ENCODE data around the gene MBD4. TPM values are rescaled to one million over a fixed set of nuclear protein-coding genes. Genes with fewer than 3 reads are reported as not detected.

The MBD4 gene
- total RNA-seq, 1 experiment from 2014 or later: 130 TPM

DNA sequence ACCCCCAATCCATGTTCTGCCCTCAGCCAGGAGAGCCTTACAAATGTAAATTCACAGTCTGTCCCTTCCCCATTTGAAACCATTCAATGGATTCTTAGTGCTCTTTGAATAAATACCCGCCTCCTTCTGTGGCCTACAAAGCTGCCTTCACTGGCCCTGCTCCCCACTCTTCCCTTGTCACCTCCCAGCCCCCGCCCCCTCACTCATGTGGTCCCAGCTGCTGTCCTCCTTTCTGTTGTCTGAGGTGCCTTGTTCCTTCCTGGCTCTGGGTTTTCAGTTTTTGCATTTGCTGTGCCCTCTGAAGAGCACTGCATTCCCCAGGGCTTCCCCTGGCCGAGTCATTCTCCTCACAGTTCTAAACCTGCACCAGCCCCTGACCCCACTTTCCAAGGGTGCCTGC is 14.5 kb downstream of the MBD4 start:
- Histone ChIP-seq H3K9ac (ENCODE audit: low read length) (peak overlapping the region; percentile 40), H3K9me3 (ENCODE audit: low read length) (no peaks in the 10 kb centered on the region), H3K27me3 (ENCODE audit: low read length) (no peaks in the 10 kb centered on the region), H4K20me1 (ENCODE audit: insufficient read depth, low read depth, low read length) (no peaks in the 10 kb centered on the region), H3K36me3 (ENCODE audit: insufficient read depth, low read length) (peaks cover 7% of the 10 kb centered on the region), H3K4me1 (ENCODE audit: low read length) (peaks cover 38% of the 10 kb centered on the region), H3K27ac (ENCODE audit: low read length) (peak overlapping the region; percentile 68), H3K79me2 (ENCODE audit: low read length) (no peaks in the 10 kb centered on the region), H3K9me2 (replicated peaks; ENCODE audit: insufficient read depth, low read length) (no peaks in the 10 kb centered on the region), H2AFZ (ENCODE audit: low read length) (no peak overlapping the region; the same call in 1 of the 2 replicates), H3K4me3 (ENCODE audit: low read length) (peak overlapping the region; percentile 56), H3K4me2 (ENCODE audit: low read depth, low read length, poor library complexity, severe bottlenecking) (peak overlapping the region; percentile 65)
- peak; percentile 61 for DNase-seq

GRCh38 chr3:129424185-129424841 is 15.4 kb downstream of the MBD4 start:
- H3K9me2 ChIP-seq (replicated peaks; ENCODE audit: insufficient read depth, low read length): no peaks in the 10 kb centered on the region
- peak overlapping the region; percentile 40 for H3K9ac ChIP-seq (ENCODE audit: low read length)
- H3K79me2 ChIP-seq (ENCODE audit: low read length): no peaks in the 10 kb centered on the region
- DNase-seq: peak; percentile 93
- peak overlapping the region; percentile 68 for H3K27ac ChIP-seq (ENCODE audit: low read length)
- H3K4me1 ChIP-seq (ENCODE audit: low read length): peaks cover 38% of the 10 kb centered on the region
- H3K4me2 ChIP-seq (ENCODE audit: low read depth, low read length, poor library complexity, severe bottlenecking): peak overlapping the region; percentile 65
- no peaks in the 10 kb centered on the region for H3K9me3 ChIP-seq (ENCODE audit: low read length)
- no peaks in the 10 kb centered on the region for H3K27me3 ChIP-seq (ENCODE audit: low read length)
- peak overlapping the region; percentile 82 for H2AFZ ChIP-seq (ENCODE audit: low read length)
- peak overlapping the region; percentile 56 for H3K4me3 ChIP-seq (ENCODE audit: low read length)
- H4K20me1 ChIP-seq (ENCODE audit: insufficient read depth, low read depth, low read length): no peaks in the 10 kb centered on the region
- H3K36me3 ChIP-seq (ENCODE audit: insufficient read depth, low read length): peaks cover 4% of the 10 kb centered on the region

DNA sequence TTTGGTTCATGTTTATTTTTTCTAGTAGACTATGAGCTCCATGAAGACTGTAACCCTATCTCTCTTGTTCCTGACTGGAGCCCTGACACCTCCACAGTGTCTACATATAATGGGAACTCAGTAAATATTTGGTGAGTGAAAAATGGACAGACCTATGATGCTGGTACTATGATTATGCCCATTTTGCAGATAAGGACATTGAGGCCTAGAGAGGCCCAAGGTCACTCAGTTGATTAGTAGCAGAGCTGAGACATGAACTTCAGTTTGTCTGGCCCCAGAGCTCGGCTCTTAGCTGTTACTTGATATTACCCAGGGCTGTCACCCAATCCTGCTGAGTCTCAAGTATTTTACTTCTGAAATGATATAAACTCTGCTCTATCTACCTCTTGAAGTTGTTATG is 16.9 kb downstream of the MBD4 start:
- Histone ChIP-seq H2AFZ (ENCODE audit: low read length) (no peak overlapping the region), H3K36me3 (ENCODE audit: insufficient read depth, low read length) (no peaks in the 10 kb centered on the region; the same call in 1 of the 2 replicates), H3K79me2 (ENCODE audit: low read length) (no peaks in the 10 kb centered on the region), H3K27ac (ENCODE audit: low read length) (no peak overlapping the region), H3K9me3 (ENCODE audit: low read length) (no peaks in the 10 kb centered on the region), H4K20me1 (ENCODE audit: insufficient read depth, low read depth, low read length) (no peaks in the 10 kb centered on the region), H3K4me1 (ENCODE audit: low read length) (peaks cover 24% of the 10 kb centered on the region), H3K4me3 (ENCODE audit: low read length) (no peak overlapping the region), H3K4me2 (ENCODE audit: low read depth, low read length, poor library complexity, severe bottlenecking) (no peak overlapping the region), H3K9me2 (replicated peaks; ENCODE audit: insufficient read depth, low read length) (no peaks in the 10 kb centered on the region), H3K9ac (ENCODE audit: low read length) (no peak overlapping the region), H3K27me3 (ENCODE audit: low read length) (no peaks in the 10 kb centered on the region)
- DNase-seq: no peak

DNA sequence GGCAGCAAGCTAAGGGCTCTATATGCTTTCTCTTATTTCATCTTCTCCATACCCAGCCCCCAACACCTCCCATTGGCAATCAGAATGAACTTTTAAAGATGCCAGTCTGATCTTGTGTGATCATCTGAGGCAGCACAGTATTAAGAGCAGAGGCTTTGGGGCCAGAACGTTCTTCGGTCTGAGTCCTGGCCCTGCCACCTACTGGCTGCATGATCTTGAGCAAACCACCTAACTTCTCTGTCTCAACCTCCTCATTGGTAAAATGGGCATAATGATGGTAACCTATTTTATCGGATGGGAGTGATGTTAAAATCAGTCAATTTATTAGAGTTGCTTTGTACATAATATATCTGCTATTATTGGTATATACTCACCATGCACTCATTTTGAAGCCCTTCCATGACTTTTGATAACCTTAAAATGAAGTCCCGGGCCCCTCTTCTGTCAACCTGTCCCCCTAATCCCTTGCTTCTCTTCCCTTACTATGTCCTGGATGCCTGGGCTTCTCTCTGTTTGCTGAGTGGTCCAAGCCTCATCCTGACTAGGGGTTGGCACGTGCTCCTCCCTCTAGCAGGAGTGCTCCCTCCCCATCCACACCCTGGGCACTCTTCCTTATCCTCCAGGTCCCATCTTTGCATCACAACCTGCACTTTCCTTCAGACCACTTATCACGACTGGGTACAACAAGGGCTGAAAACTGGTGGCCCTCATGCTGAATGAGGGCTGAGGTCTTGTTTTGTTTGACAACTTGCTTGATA is 17.6 kb downstream of the MBD4 start:
- H3K4me1 ChIP-seq (ENCODE audit: low read length): peaks cover 24% of the 10 kb centered on the region
- H3K27ac ChIP-seq (ENCODE audit: low read length): no peak overlapping the region
- H3K36me3 ChIP-seq (ENCODE audit: insufficient read depth, low read length): no peaks in the 10 kb centered on the region; the same call in 1 of the 2 replicates
- no peaks in the 10 kb centered on the region for H3K79me2 ChIP-seq (ENCODE audit: low read length)
- no peaks in the 10 kb centered on the region for H4K20me1 ChIP-seq (ENCODE audit: insufficient read depth, low read depth, low read length)
- no peaks in the 10 kb centered on the region for H3K9me3 ChIP-seq (ENCODE audit: low read length)
- DNase-seq: peak; percentile 59
- H2AFZ ChIP-seq (ENCODE audit: low read length): no peak overlapping the region
- no peaks in the 10 kb centered on the region for H3K27me3 ChIP-seq (ENCODE audit: low read length)
- H3K9me2 ChIP-seq (replicated peaks; ENCODE audit: insufficient read depth, low read length): no peaks in the 10 kb centered on the region
- H3K4me2 ChIP-seq (ENCODE audit: low read depth, low read length, poor library complexity, severe bottlenecking): no peak overlapping the region
- H3K9ac ChIP-seq (ENCODE audit: low read length): no peak overlapping the region
- no peak overlapping the region for H3K4me3 ChIP-seq (ENCODE audit: low read length)

DNA sequence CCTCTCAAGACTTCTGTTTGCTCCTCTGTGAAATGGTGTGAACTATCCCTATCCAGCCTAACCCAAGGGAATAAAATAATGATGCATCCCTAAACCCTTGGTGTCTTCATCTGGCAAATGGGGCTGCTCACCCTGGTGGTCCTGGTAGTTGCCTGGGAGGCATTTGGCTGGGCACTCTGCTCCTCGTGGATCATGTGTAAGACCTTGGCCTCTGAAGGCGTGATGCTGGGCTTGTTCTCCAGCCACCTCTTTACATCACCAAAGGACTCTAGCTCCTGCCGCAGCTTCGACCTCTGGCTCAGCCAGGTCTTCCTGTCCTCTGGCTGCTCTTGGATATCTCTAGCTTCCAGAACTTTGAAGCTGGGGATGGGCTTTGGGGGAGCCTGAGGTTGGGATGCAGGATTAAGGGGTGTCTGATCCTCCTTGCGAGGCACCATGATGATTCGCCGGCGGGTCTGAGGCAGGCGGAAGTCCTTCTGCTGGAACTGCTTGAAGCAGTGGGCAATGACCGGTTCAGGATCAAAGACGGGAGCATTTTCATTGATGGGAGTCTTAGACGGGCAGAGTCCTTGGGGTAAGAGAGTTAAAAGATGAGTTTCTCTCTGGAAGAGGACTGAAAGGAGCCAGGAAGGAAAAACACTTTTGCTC is 18.4 kb downstream of the MBD4 start:
- H3K27ac ChIP-seq (ENCODE audit: low read length): no peak overlapping the region
- peaks cover 24% of the 10 kb centered on the region for H3K4me1 ChIP-seq (ENCODE audit: low read length)
- no peak overlapping the region for H3K4me2 ChIP-seq (ENCODE audit: low read depth, low read length, poor library complexity, severe bottlenecking)
- H3K27me3 ChIP-seq (ENCODE audit: low read length): no peaks in the 10 kb centered on the region
- no peak overlapping the region for H3K9ac ChIP-seq (ENCODE audit: low read length)
- no peaks in the 10 kb centered on the region; the same call in 1 of the 2 replicates for H3K36me3 ChIP-seq (ENCODE audit: insufficient read depth, low read length)
- no peak overlapping the region for H3K4me3 ChIP-seq (ENCODE audit: low read length)
- no peaks in the 10 kb centered on the region for H4K20me1 ChIP-seq (ENCODE audit: insufficient read depth, low read depth, low read length)
- no peaks in the 10 kb centered on the region for H3K79me2 ChIP-seq (ENCODE audit: low read length)
- DNase-seq: no peak
- no peak overlapping the region for H2AFZ ChIP-seq (ENCODE audit: low read length)
- no peaks in the 10 kb centered on the region for H3K9me2 ChIP-seq (replicated peaks; ENCODE audit: insufficient read depth, low read length)
- H3K9me3 ChIP-seq (ENCODE audit: low read length): no peaks in the 10 kb centered on the region

GRCh38 chr3:129419476-129419875 is 20.3 kb downstream of the MBD4 start:
- Histone ChIP-seq H3K79me2 (ENCODE audit: low read length) (no peaks in the 10 kb centered on the region), H4K20me1 (ENCODE audit: insufficient read depth, low read depth, low read length) (no peaks in the 10 kb centered on the region), H3K9me3 (ENCODE audit: low read length) (no peaks in the 10 kb centered on the region), H2AFZ (ENCODE audit: low read length) (no peak overlapping the region), H3K9me2 (replicated peaks; ENCODE audit: insufficient read depth, low read length) (no peaks in the 10 kb centered on the region), H3K4me1 (ENCODE audit: low read length) (peaks cover 9% of the 10 kb centered on the region), H3K9ac (ENCODE audit: low read length) (no peak overlapping the region), H3K27me3 (ENCODE audit: low read length) (no peaks in the 10 kb centered on the region), H3K36me3 (ENCODE audit: insufficient read depth, low read length) (no peaks in the 10 kb centered on the region; the same call in 1 of the 2 replicates), H3K4me2 (ENCODE audit: low read depth, low read length, poor library complexity, severe bottlenecking) (no peak overlapping the region), H3K4me3 (ENCODE audit: low read length) (no peak overlapping the region), H3K27ac (ENCODE audit: low read length) (no peak overlapping the region)
- DNase-seq: no peak

DNA sequence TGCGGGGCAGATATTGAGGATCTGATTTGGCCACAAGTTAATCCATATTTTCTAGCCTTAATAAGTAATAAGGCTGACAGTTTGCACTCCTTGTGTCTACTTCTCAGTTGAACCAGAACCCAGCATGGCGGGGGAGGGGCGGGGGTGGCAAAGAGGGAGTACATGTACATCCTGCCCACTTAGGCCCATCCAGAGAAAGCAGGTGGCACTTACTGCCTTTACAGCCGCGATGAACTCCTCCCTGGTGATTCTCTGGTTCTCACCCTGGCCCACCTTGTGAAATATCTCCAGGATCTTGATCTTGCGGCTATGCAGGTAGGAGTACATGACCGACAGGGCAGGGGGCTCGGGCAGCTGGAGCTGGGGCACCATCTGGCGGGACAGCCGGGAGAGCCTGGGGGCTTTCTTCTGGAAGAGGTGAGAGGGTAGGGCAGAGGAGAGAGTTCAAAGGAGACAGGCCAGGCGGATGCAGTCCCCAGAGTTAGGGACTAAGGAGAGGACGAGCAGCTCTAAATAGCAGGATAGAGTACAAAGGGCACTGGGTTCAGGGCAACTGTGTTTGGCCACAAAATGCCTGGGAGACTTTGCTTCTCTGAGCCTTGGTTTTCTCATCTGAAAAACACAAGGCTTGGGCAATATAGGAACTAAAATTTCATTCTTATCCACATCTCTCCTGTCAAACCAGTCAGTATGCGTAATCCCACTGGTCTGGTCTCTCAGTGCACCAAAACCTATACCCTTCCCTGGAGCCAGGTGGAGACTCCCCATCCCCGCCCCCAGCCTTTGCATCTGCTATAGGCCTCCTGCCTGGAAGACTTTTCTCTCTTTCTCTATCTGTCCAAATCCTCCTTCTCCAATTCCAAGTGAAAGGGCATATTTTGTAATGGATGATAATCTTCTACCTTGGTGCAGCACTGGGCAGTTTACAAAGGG is 21.4 kb downstream of the MBD4 start:
- no peaks in the 10 kb centered on the region for H3K4me1 ChIP-seq (ENCODE audit: low read length)
- no peak overlapping the region for H3K9ac ChIP-seq (ENCODE audit: low read length)
- no peak overlapping the region for H3K4me3 ChIP-seq (ENCODE audit: low read length)
- no peaks in the 10 kb centered on the region for H3K36me3 ChIP-seq (ENCODE audit: insufficient read depth, low read length)
- no peaks in the 10 kb centered on the region for H3K9me2 ChIP-seq (replicated peaks; ENCODE audit: insufficient read depth, low read length)
- H2AFZ ChIP-seq (ENCODE audit: low read length): no peak overlapping the region
- no peaks in the 10 kb centered on the region for H3K27me3 ChIP-seq (ENCODE audit: low read length)
- H3K27ac ChIP-seq (ENCODE audit: low read length): no peak overlapping the region
- H3K4me2 ChIP-seq (ENCODE audit: low read depth, low read length, poor library complexity, severe bottlenecking): no peak overlapping the region
- no peaks in the 10 kb centered on the region for H4K20me1 ChIP-seq (ENCODE audit: insufficient read depth, low read depth, low read length)
- H3K79me2 ChIP-seq (ENCODE audit: low read length): no peaks in the 10 kb centered on the region
- no peaks in the 10 kb centered on the region for H3K9me3 ChIP-seq (ENCODE audit: low read length)
- no peak for DNase-seq

All from Karpas-422 (cell line).